ENCODE measurements around the gene ADSL.

DNA sequence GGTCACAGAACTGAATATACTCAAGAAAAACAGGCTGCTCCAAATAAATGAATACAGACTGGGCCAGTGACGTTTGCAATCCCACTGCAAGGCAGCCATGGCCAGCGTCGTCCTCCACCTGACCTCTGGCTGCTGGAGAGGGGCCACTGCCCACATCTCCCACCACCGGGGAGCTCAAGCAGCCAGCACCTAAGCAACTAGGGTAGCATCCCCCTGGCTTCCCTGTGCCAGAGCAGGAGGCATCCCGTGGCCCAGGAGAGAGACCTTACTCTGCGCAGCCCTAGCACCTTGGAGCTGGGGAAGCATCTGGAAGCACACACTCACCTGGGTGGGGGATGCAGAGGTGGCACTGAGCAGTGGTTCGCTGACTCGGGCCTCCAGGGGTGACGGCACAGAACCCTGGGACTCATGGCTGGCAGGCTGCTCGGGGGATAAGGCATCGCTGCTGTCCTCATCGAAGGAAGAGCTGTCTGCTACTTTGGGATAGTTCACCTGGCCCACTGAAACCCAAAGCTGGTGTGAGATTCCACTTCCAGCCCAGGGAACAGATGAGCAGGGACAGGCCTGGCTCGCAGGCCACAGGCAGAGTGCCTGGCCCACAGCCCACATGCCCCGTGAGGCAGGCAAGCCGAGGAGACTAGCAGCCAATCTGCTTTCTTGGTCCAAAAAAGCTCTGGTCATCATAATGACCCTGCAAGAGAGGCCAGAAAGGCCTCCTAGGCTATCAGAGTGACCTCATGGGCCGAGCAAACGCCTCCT, 77.8 kb downstream of the ADSL start:
- TF ChIP-seq, protein P1, sequence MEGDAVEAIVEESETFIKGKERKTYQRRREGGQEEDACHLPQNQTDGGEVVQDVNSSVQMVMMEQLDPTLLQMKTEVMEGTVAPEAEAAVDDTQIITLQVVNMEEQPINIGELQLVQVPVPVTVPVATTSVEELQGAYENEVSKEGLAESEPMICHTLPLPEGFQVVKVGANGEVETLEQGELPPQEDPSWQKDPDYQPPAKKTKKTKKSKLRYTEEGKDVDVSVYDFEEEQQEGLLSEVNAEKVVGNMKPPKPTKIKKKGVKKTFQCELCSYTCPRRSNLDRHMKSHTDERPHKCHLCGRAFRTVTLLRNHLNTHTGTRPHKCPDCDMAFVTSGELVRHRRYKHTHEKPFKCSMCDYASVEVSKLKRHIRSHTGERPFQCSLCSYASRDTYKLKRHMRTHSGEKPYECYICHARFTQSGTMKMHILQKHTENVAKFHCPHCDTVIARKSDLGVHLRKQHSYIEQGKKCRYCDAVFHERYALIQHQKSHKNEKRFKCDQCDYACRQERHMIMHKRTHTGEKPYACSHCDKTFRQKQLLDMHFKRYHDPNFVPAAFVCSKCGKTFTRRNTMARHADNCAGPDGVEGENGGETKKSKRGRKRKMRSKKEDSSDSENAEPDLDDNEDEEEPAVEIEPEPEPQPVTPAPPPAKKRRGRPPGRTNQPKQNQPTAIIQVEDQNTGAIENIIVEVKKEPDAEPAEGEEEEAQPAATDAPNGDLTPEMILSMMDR (IDR thresholded peaks at IDR 0.05) = no peak
- no peak for TF ChIP-seq POLR2A (IDR thresholded peaks at IDR 0.05)
